VCaP (cell line): ENCODE measurements around the gene EPB41L4B.

Source experiments
- H3K27ac ChIP-seq: fragments of 450-650 bp; 2 replicates; pipeline ENCODE4 v1.5.1; 2017
- CTCF ChIP-seq: fragments of 450-650 bp; conservative IDR thresholded peaks from 2 replicates; pipeline ENCODE4 v1.5.1; 2017; ENCODE audit warnings: mild to moderate bottlenecking, moderate library complexity

Gene EPB41L4B

GRCh38 chr9:109256336-109256735, 64.5 kb downstream of the EPB41L4B start:
- H3K27ac ChIP-seq: no peak overlapping the region
- TF ChIP-seq CTCF: no peak

- no peak overlapping the region for H3K27ac ChIP-seq
These were observed 65.5 kb downstream of the EPB41L4B start for GRCh38 chr9:109255394-109255793.

GRCh38 chr9:109254317-109254716, 66.5 kb downstream of the EPB41L4B start:
- H3K27ac ChIP-seq: peak overlapping the region; percentile 98
- no peak for TF ChIP-seq CTCF

More at GRCh38 chr9:109255394-109255793, 65.5 kb downstream of the EPB41L4B start:
- no peak for TF ChIP-seq CTCF

GRCh38 chr9:109253637-109254284, 67.1 kb downstream of the EPB41L4B start:
- H3K27ac ChIP-seq: peak overlapping the region; percentile 98
- peak; percentile 62 for TF ChIP-seq CTCF

GRCh38 chr9:109253241-109253636, 67.6 kb downstream of the EPB41L4B start:
- TF ChIP-seq CTCF: no peak
- H3K27ac ChIP-seq: peak overlapping the region; percentile 98

GRCh38 chr9:109252291-109252690, 68.6 kb downstream of the EPB41L4B start:
- no peak for TF ChIP-seq CTCF
- H3K27ac ChIP-seq: peak overlapping the region; percentile 98

GRCh38 chr9:109251776-109252106, 69.1 kb downstream of the EPB41L4B start:
- TF ChIP-seq CTCF: no peak
- peak overlapping the region; percentile 98 for H3K27ac ChIP-seq
